Breast epithelium (tissue), 3 donors: ENCODE data around the gene SPATS2.

Experiments used
- POLR2AphosphoS5 ChIP-seq, 3 donors: sonication (generic); formaldehyde crosslinking; IDR thresholded peaks; one replicate each; pipeline ENCODE4 v1.6.1; 2017; ENCODE audit warnings: antibody characterized with exemption in 3 of 3
- TF ChIP-seq, protein P1 (sequence below), 3 donors: fragments of 450-650 bp; IDR thresholded peaks; one replicate each; pipeline ENCODE4 v1.5.1; 2016 to 2017; ENCODE audit warnings: antibody characterized with exemption in 3 of 3, mild to moderate bottlenecking in 3 of 3, moderate library complexity in 3 of 3

DNA sequence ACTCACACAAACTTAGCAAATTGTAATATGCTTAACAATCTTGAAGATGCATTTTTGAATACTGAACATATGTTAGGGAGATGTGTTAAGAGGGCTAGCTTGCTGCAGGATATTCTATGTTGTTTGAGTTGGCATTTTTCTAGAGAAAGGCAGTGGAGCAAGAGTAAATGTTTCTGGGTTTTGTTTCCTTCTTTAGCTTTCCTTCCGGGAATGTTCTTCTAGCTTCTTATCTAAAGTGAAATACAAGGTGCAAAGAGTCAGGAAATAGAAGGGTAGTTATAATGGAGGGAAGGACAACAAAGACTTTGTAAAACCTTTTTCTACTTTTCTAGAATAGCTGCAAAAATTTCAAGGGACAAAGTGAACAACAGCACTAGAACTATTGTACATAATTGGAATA lies 94.0 kb downstream of the SPATS2 start:
- TF ChIP-seq, protein P1, sequence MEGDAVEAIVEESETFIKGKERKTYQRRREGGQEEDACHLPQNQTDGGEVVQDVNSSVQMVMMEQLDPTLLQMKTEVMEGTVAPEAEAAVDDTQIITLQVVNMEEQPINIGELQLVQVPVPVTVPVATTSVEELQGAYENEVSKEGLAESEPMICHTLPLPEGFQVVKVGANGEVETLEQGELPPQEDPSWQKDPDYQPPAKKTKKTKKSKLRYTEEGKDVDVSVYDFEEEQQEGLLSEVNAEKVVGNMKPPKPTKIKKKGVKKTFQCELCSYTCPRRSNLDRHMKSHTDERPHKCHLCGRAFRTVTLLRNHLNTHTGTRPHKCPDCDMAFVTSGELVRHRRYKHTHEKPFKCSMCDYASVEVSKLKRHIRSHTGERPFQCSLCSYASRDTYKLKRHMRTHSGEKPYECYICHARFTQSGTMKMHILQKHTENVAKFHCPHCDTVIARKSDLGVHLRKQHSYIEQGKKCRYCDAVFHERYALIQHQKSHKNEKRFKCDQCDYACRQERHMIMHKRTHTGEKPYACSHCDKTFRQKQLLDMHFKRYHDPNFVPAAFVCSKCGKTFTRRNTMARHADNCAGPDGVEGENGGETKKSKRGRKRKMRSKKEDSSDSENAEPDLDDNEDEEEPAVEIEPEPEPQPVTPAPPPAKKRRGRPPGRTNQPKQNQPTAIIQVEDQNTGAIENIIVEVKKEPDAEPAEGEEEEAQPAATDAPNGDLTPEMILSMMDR (IDR thresholded peaks at IDR 0.05) = no peak
- no peak for TF ChIP-seq POLR2AphosphoS5 (IDR thresholded peaks at IDR 0.05)
